ENCODE results near the gene XYLT1. TPM values are rescaled to one million over a fixed set of nuclear protein-coding genes. Genes with fewer than 3 reads are reported as not detected.

The XYLT1 gene
- polyA plus RNA-seq, 1 donor (not counting 4 experiments of a cell fraction or from before 2014, with no cell fraction given): 4.4 TPM

GRCh38 chr16:17504050-17504449, 33.3 kb upstream of the XYLT1 start:
- DNase-seq (ENCODE audit: low read depth, low spot score) (no peak), FAIRE-seq (no peak)
- no peak overlapping the region for H2AFZ ChIP-seq (ENCODE audit: control insufficient read depth, low read length)
- dilution Hi-C loops (cut with MboI; ENCODE audit: extremely low pct_ligation_motif_present, low sequenced_read_pairs): no loop called here
- no peak overlapping the region for H3K27ac ChIP-seq (ENCODE audit: control insufficient read depth, insufficient read depth, low read length)
- H3K27me3 ChIP-seq (ENCODE audit: control insufficient read depth, extremely low read depth, insufficient read depth, low read length): no peaks in the 10 kb centered on the region
- no peak overlapping the region for H3K4me3 ChIP-seq (ENCODE audit: control insufficient read depth in 2 of 3, extremely low read depth in 1 of 3, insufficient read depth in 2 of 3, low read depth in 1 of 3, low read length in 3 of 3)
- H3K4me1 ChIP-seq (ENCODE audit: control insufficient read depth, extremely low read depth, insufficient read depth, low read length): no peaks in the 10 kb centered on the region
- no peaks in the 10 kb centered on the region for H3K9me1 ChIP-seq (ENCODE audit: control insufficient read depth, extremely low read depth, insufficient read depth, low read length)
- no peaks in the 10 kb centered on the region for H3K36me3 ChIP-seq (ENCODE audit: control insufficient read depth in 2 of 2, extremely low read depth in 1 of 2, insufficient read depth in 2 of 2, low read length in 2 of 2)
- H3K4me2 ChIP-seq (ENCODE audit: control insufficient read depth, extremely low read depth, insufficient read depth, low read depth, low read length): no peak overlapping the region
- TF ChIP-seq EZH2 (IDR thresholded peaks at IDR 0.05; ENCODE audit: low read length) (no peak), CTCF (optimal IDR thresholded peaks at IDR 0.05 in 1 of 3, IDR thresholded peaks at IDR 0.05 in 1 of 3, conservative IDR thresholded peaks at IDR 0.05 in 1 of 3; ENCODE audit: extremely low read depth in 1 of 3, insufficient read depth in 2 of 3, low read length in 3 of 3) (no peak)
- H3K79me2 ChIP-seq (ENCODE audit: control insufficient read depth, insufficient read depth, low read length): no peaks in the 10 kb centered on the region
- H4K20me1 ChIP-seq (ENCODE audit: control insufficient read depth, extremely low read depth, insufficient read depth, low read length): no peaks in the 10 kb centered on the region
- H3K9ac ChIP-seq (ENCODE audit: control insufficient read depth, extremely low read depth, insufficient read depth, low read length): no peak overlapping the region
- H3K9me3 ChIP-seq (ENCODE audit: control insufficient read depth, low read depth, low read length): no peaks in the 10 kb centered on the region

- no peak for FAIRE-seq
- dilution Hi-C loops (cut with MboI; ENCODE audit: extremely low pct_ligation_motif_present, low sequenced_read_pairs): no loop called here
Observed at GRCh38 chr16:17503331-17503730, 32.6 kb upstream of the XYLT1 start.

More at GRCh38 chr16:17503331-17503730, 32.6 kb upstream of the XYLT1 start:
- no peaks in the 10 kb centered on the region for H3K4me1 ChIP-seq (ENCODE audit: control insufficient read depth, extremely low read depth, insufficient read depth, low read length)
- H3K27me3 ChIP-seq (ENCODE audit: control insufficient read depth, extremely low read depth, insufficient read depth, low read length): no peaks in the 10 kb centered on the region
- H3K27ac ChIP-seq (ENCODE audit: control insufficient read depth, insufficient read depth, low read length): no peak overlapping the region
- no peak overlapping the region for H2AFZ ChIP-seq (ENCODE audit: control insufficient read depth, low read length)
- H3K79me2 ChIP-seq (ENCODE audit: control insufficient read depth, insufficient read depth, low read length): no peaks in the 10 kb centered on the region
- H3K9me3 ChIP-seq (ENCODE audit: control insufficient read depth, low read depth, low read length): no peaks in the 10 kb centered on the region
- H3K9ac ChIP-seq (ENCODE audit: control insufficient read depth, extremely low read depth, insufficient read depth, low read length): no peak overlapping the region
- no peaks in the 10 kb centered on the region for H4K20me1 ChIP-seq (ENCODE audit: control insufficient read depth, extremely low read depth, insufficient read depth, low read length)
- no peaks in the 10 kb centered on the region for H3K9me1 ChIP-seq (ENCODE audit: control insufficient read depth, extremely low read depth, insufficient read depth, low read length)
- no peak for DNase-seq (ENCODE audit: low read depth, low spot score)
- TF ChIP-seq EZH2 (IDR thresholded peaks at IDR 0.05; ENCODE audit: low read length) (no peak), CTCF (optimal IDR thresholded peaks at IDR 0.05 in 1 of 3, IDR thresholded peaks at IDR 0.05 in 1 of 3, conservative IDR thresholded peaks at IDR 0.05 in 1 of 3; ENCODE audit: extremely low read depth in 1 of 3, insufficient read depth in 2 of 3, low read length in 3 of 3) (no peak)
- H3K36me3 ChIP-seq (ENCODE audit: control insufficient read depth in 2 of 2, extremely low read depth in 1 of 2, insufficient read depth in 2 of 2, low read length in 2 of 2): no peaks in the 10 kb centered on the region
- H3K4me2 ChIP-seq (ENCODE audit: control insufficient read depth, extremely low read depth, insufficient read depth, low read depth, low read length): no peak overlapping the region
- H3K4me3 ChIP-seq (ENCODE audit: control insufficient read depth in 2 of 3, extremely low read depth in 1 of 3, insufficient read depth in 2 of 3, low read depth in 1 of 3, low read length in 3 of 3): no peak overlapping the region
